SJSA1 (cell line): ENCODE measurements around the gene TEX35. TPM values are rescaled to one million over a fixed set of nuclear protein-coding genes. Genes with fewer than 3 reads are reported as not detected.
A peak's percentile ranks its signal among the peaks of the same experiment; 100 is the strongest.
"Not testable (repeated sequence)": the region's sequence is repeated elsewhere in the genome, so short reads cannot be mapped to it uniquely, and the experiment has no call there.

Source experiments
- DNase-seq, 2 experiments: peaks; one replicate each; pipeline ENCODE4 v3.0.0-alpha.2; 2015 to 2020; ENCODE audit warnings: low spot score in 2 of 2, low read depth in 1 of 2
- H3K27ac ChIP-seq: fragments of 250-450 bp; sonication (Bioruptor Pico); 2 replicates; pipeline ENCODE4 v1.5.1; 2020; ENCODE audit warnings: mild to moderate bottlenecking, moderate library complexity
- H3K27me3 ChIP-seq: fragments of 250-450 bp; sonication (Bioruptor Pico); replicated peaks from 2 replicates; pipeline ENCODE4 v1.5.1; 2020; ENCODE audit warnings: mild to moderate bottlenecking, moderate library complexity
- H3K36me3 ChIP-seq: fragments of 250-450 bp; sonication (Bioruptor Pico); 2 replicates; pipeline ENCODE4 v1.5.1; 2020; ENCODE audit warnings: mild to moderate bottlenecking
- H3K4me1 ChIP-seq: fragments of 250-450 bp; sonication (Bioruptor Pico); replicated peaks from 2 replicates; pipeline ENCODE4 v1.6.1; 2021; ENCODE audit warnings: mild to moderate bottlenecking
- H3K4me3 ChIP-seq: fragments of 250-450 bp; sonication (Bioruptor Pico); 2 replicates; pipeline ENCODE4 v1.5.1; 2020; ENCODE audit warnings: mild to moderate bottlenecking
- H3K9me3 ChIP-seq: fragments of 250-450 bp; sonication (Bioruptor Pico); replicated peaks from 2 replicates; pipeline ENCODE4 v1.5.1; 2020; ENCODE audit warnings: mild to moderate bottlenecking
- total RNA-seq: library from RNA; depleted of rRNA; stranded (reverse); fragments of >200 nt; shearing (Covaris generic); gene quantifications from 2 replicates; pipeline ENCODE4 v1.2.3, GENCODE V29; 2014

Gene TEX35
- total RNA-seq, 1 experiment from 2014 or later: not detected

DNA sequence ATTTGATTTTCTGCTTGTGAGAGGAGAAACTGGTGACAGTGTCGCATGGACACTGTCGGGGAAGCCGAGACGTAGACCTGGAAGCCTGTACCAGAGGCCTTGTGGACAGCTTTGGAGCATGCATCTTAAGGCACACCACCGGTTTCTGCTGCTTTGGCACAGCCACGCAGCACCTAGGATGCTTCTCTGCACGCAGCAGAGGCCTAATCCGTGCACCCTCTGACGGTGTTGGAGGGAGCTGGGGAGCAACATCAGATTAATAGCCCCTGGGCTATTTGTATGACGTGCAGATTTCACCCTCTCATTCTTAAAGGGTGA lies 30.3 kb downstream of the TEX35 start:
- peak overlapping the region; percentile 62 for H3K4me3 ChIP-seq
- no peak for DNase-seq
- H3K9me3 ChIP-seq: no peaks in the 10 kb centered on the region
- no peaks in the 10 kb centered on the region for H3K27me3 ChIP-seq
- peaks cover 21% of the 10 kb centered on the region for H3K36me3 ChIP-seq
- H3K27ac ChIP-seq: peak overlapping the region; percentile 59; the same call in 1 of the 2 replicates
- H3K4me1 ChIP-seq: peaks cover 32% of the 10 kb centered on the region

DNA sequence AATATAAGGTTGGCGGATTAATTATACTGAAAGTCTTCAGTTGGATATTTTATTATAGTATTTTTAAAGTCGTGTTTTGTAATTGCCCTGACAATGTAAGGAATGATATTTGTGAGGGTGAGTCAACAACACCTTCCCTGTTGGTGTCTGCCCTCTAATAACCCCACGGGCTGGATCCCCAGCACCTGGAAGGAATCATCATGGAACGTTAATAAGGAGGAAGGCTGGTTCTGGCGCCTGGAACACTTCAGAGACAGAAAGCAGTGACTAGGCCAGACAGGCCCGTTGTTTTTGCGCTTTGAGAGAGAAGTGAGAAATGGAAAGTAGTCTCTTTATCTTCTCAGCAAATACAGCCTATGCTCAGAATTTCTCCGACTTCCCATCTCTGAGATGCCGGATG lies 31.6 kb downstream of the TEX35 start:
- Histone ChIP-seq H3K4me3 (no peak overlapping the region), H3K27ac (no peak overlapping the region), H3K4me1 (peaks cover 24% of the 10 kb centered on the region), H3K9me3 (no peaks in the 10 kb centered on the region), H3K27me3 (no peaks in the 10 kb centered on the region), H3K36me3 (peaks cover 24% of the 10 kb centered on the region)
- no peak for DNase-seq

DNA sequence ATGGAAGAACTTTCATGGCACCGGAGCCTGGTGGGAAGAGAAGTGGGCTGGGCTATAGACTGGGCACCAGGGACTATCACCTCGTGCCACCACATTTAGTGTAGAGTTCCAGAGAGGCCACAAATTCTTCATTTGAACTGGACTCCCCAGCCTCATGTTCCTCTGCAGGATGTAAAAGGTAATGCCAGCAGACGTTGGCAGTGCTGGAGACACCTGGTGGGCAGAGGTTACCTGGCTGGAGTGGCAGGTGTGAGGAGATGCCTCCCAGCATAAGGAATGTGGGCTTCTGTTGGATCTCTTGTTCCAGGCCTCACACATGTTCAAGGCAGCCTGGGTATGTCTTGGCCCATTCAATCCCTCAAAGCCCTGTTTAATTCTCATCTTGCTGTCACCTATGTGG lies 35.2 kb downstream of the TEX35 start:
- Histone ChIP-seq H3K36me3 (peaks cover 32% of the 10 kb centered on the region), H3K27ac (no peak overlapping the region), H3K27me3 (no peaks in the 10 kb centered on the region), H3K4me1 (peaks cover 9% of the 10 kb centered on the region), H3K4me3 (no peak overlapping the region), H3K9me3 (no peaks in the 10 kb centered on the region)
- DNase-seq: no peak

DNA sequence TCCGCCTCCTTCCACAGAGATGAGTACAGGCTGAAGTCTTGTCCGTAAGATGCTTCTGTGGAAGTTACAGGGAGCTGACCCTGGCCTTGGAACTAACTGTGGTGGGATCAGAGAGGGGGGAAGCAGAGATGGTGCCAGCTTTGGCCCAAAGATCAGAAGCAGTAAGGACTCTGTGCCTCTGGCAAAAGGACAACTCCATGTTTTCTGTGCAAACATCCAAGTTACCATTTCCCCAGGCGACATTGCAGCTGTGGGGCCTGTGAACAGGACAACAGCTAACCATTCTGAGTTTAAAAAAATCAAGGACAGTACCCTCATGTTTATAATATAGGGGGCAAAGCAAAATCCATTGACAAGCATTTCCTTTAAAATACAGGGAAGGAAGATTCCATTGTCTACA lies 38.4 kb downstream of the TEX35 start:
- H3K27me3 ChIP-seq: no peaks in the 10 kb centered on the region
- H3K4me3 ChIP-seq: no peak overlapping the region
- peaks cover 3% of the 10 kb centered on the region; the same call in 1 of the 2 replicates for H3K9me3 ChIP-seq
- DNase-seq: peak in 1 of 2 experiments; percentile 8
- peaks cover 23% of the 10 kb centered on the region for H3K36me3 ChIP-seq
- H3K27ac ChIP-seq: no peak overlapping the region
- no peaks in the 10 kb centered on the region for H3K4me1 ChIP-seq

DNA sequence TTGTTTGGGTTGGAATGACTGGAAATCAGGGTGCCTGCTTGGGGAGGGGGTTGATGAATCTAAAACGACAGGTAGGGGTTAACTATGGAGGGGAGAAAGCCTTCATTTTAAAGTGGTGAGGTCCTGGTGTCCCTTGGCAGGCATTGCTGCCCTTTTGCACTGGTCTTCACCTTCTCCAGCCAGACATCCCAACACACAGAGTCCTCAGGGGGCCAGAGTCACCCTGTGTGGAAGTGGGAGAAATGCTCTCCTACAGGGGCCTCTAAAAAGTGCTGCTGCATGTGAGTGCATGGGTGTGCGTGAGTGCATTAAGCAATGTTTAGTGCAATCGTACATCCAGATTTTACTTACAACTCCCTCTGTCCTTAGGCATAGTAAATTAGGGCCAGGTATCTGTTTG lies 39.0 kb downstream of the TEX35 start:
- Histone ChIP-seq H3K9me3 (peaks cover 3% of the 10 kb centered on the region; the same call in 1 of the 2 replicates), H3K4me3 (no peak overlapping the region), H3K4me1 (no peaks in the 10 kb centered on the region), H3K36me3 (peaks cover 20% of the 10 kb centered on the region), H3K27ac (no peak overlapping the region), H3K27me3 (no peaks in the 10 kb centered on the region)
- DNase-seq: peak in 1 of 2 experiments; percentile 11

DNA sequence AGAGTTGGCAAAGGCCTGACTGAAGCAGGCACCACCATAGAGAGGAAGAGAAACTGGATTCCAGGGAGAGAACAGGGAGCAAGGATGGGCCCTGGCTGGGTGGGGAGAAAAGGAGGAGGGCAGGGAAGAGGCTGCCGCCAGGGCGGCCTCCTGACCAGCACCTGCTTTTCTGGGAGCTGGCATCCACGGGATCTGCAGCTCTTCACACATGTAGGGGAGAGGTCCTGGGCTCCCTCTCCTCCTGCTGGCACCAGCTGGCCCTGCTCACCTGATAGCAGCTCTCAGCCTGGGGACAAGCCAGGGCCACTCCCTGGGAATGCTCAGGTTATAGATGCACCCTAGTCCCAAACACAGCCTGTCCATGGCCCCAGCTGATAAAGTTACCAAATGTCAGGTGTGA lies 39.9 kb downstream of the TEX35 start:
- Histone ChIP-seq H3K27me3 (no peaks in the 10 kb centered on the region), H3K4me3 (no peak overlapping the region), H3K36me3 (peaks cover 11% of the 10 kb centered on the region), H3K27ac (no peak overlapping the region), H3K9me3 (peaks cover 3% of the 10 kb centered on the region; the same call in 1 of the 2 replicates), H3K4me1 (no peaks in the 10 kb centered on the region)
- peak in 1 of 2 experiments; percentile 30 for DNase-seq

DNA sequence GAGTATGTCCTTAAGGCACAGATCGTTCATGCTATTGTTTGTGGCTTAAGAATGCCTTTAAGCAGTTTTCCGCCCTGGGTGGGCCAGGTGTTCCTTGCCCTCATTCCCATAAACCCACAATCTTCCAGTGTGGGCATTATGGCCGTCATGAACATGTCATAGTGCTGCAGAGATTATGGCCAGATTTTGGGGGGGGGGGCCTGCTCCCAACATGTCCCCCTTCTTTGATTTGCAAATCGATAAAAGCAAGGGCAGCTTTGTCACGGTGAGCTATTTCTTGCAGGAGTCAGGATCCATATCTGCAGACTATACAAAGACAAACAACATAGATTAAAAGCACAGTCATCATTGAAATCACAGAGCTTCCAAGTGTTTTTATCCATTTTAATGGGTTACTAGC lies 41.4 kb downstream of the TEX35 start:
- H3K4me3 ChIP-seq, H3K27ac ChIP-seq, H3K36me3 ChIP-seq, H3K27me3 ChIP-seq, H3K4me1 ChIP-seq, H3K9me3 ChIP-seq: not testable (repeated sequence)
- peak in 1 of 2 experiments; percentile 16 for DNase-seq

DNA sequence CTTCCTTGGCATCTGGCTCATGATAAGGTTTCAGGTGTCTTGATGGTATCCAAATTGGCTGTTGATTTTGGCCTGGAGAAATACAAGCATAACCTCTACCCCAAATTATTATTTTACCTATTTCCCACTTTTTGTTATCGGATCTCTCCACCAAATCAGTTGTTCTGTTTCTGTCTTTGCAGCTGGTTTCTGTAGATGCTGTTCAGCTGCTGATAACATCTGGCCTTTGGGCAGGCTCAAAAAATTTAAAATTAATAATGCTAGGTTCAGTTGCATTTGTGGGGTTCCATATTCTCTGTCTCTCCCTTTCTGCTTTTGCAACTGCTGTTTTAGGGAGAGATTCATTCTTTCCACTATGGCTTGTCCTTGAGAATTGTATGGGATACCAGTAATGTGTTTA lies 42.7 kb downstream of the TEX35 start:
- not testable (repeated sequence) for H3K9me3 ChIP-seq, DNase-seq, H3K36me3 ChIP-seq, H3K4me3 ChIP-seq, H3K4me1 ChIP-seq, H3K27me3 ChIP-seq, H3K27ac ChIP-seq

DNA sequence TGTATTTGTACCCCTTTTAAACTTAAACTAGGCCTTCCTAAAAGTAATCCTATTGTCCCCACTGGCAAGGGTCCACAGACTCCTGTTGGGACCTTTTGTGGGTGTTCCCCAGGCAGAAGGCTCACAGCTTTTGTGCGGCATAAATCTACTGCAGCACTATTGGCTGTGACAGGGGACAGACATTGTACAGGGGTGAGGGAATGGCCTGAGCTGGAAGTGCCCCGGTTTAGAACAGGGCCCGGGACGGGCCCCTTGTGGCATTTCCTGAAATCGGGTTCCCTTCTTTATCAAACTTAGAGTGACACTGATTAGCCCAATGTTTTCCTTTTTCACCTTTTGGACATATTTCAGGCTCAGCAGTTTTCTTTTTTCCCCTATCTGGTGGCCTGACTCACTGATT lies 45.9 kb downstream of the TEX35 start:
- not testable (repeated sequence) for H3K27me3 ChIP-seq, H3K4me3 ChIP-seq, H3K9me3 ChIP-seq, H3K36me3 ChIP-seq, H3K27ac ChIP-seq, H3K4me1 ChIP-seq
- DNase-seq: peak in 1 of 2 experiments; percentile 24

DNA sequence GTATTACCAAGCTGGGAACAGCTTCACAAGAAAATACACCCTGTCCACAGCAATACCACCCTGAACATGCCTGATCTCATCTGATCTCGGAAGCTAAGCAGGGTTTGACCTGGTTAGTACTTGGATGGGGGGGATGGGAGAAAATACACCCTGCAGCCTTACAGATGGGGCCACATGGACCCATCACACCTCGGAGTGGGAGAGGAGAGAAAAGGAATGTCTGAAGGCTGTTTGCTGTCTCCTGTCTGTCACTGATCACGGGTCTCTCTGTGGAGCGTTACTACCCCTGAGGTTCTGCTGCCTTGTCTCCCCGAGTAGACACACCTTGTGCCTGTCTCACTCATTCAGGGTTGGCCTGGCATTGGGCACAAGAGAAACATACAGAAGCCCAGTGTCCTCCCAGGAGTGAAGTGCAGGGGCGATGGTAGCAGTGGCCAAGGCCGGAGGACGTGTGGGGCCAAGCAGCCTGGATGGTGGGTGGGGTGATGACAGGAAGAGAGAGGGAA lies 48.0 kb downstream of the TEX35 start:
- Histone ChIP-seq H3K9me3 (no peaks in the 10 kb centered on the region), H3K36me3 (no peaks in the 10 kb centered on the region), H3K27ac (no peak overlapping the region), H3K4me3 (no peak overlapping the region), H3K4me1 (peaks cover 4% of the 10 kb centered on the region), H3K27me3 (0 out of 2 replicates have a peak, but pooled peaks cover 4% of the 10 kb centered on the region)
- DNase-seq: peak in 1 of 2 experiments; percentile 33

DNA sequence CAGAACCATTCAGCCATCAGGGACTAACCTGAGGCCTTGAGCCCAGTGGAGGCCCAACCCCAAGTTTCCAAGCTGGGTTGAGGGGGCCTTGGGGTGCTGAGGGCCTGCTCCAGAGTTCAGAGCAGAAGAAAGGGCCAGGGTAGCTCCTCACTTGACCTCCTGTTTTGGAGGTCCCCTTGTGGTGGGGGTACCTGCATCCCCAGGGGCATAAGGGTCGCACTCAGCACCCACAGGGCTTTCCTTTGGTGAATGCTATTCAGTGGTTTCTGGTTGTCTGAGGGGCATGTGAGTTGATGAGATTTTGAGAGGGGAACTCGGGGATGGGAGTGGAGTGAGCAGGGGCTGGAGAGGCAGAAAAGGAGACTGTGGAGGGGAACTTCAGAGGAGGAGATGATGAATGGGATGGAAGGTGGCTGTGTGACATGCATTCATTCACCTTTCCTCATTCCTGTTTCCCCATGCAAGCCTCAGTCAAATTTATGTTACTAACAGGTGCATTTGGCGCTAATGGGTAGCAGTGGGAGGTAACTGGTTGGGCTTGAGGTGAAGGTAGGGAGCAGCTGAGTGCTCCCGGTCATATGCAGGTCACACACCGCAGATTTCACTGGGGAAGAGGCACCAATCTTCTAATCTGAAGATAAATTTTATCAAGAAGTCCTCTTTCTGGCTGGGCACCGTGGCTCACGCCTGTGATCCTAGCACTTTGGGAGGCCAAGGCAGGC lies 50.4 kb downstream of the TEX35 start:
- no peak for DNase-seq
- Histone ChIP-seq H3K4me1 (peaks cover 4% of the 10 kb centered on the region), H3K4me3 (no peak overlapping the region), H3K9me3 (no peaks in the 10 kb centered on the region; the same call in 1 of the 2 replicates), H3K27me3 (0 out of 2 replicates have a peak, but pooled peaks cover 4% of the 10 kb centered on the region), H3K36me3 (no peaks in the 10 kb centered on the region), H3K27ac (no peak overlapping the region)

DNA sequence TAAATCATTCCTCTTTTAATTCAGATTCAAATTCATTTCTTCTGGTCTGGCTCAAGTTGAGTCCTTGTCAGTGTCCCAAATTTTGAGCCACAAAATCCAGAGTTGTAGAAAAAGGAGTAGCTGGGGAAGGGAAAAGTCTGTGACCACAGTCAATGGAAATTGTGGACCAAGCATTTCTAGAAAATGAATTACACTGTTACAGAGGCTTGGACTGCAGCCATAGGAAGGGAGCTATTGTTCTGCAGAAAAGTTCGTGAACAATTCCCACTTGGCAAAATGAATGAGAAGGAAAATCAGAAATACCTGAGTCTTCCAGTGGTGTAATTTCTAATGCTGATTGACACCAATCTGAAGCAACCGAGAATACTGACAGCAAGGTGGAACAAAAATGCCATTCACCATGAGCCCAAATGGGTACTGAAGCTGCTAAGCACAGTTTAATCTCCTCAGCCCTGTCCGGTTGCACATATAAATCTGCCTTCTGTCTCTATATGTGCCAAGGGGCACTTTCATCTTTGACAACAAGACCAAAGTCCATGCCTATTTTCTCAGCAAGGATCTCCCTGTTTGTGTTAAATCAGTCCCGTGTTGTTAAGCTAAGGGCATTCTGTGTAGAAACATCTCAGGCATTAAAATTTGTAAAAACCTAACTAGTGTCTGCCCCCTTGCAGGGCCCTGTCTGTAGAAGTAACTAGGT lies 51.3 kb downstream of the TEX35 start:
- peak in 1 of 2 experiments; percentile 18 for DNase-seq

DNA sequence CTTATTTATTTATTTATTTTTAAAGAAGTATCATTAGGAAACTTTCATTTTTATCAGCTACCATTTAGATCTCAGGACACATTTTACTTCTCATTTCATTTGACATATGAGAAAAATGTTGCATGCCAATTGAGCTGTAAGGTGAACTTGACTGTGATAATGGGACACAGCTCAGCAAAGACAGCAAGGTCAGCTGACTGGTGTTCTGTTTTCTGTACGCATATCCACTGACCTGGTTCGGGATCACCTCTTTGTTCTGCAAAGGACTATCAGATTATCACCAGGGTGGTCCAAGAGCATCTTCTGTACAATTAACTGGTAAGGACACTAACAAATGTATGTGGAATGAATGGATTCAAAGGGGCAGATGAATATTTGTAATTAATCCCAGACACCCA lies 51.9 kb downstream of the TEX35 start:
- Histone ChIP-seq H3K9me3 (no peaks in the 10 kb centered on the region; the same call in 1 of the 2 replicates), H3K4me1 (peaks cover 4% of the 10 kb centered on the region), H3K27me3 (0 out of 2 replicates have a peak, but pooled peaks cover 4% of the 10 kb centered on the region), H3K36me3 (no peaks in the 10 kb centered on the region), H3K27ac (no peak overlapping the region), H3K4me3 (no peak overlapping the region)
- DNase-seq: no peak

More for the DNA sequence above, 51.3 kb downstream of the TEX35 start:
- H3K27me3 ChIP-seq: 0 out of 2 replicates have a peak, but pooled peaks cover 4% of the 10 kb centered on the region
- H3K27ac ChIP-seq: no peak overlapping the region
- no peaks in the 10 kb centered on the region for H3K36me3 ChIP-seq
- peaks cover 4% of the 10 kb centered on the region for H3K4me1 ChIP-seq
- no peak overlapping the region for H3K4me3 ChIP-seq
- H3K9me3 ChIP-seq: no peaks in the 10 kb centered on the region; the same call in 1 of the 2 replicates

DNA sequence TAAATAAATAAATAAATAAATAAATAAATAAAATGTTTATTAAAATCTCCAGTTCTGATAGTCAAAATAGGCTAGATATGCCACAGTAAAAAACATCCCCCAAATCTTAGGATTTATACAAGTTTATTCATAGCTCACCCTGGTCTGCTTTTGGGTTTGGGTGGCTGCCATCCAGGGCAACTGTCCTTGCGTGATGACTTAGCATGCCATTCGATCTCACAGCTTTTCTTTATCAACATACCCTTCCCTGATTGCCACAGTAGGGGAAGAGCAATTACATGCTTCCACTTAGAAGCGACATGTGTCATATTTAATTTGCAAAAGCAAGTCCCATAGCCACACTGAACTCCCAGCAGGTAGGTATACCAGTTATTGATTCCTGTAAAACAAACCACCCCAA lies 52.7 kb downstream of the TEX35 start:
- Histone ChIP-seq H3K27me3 (0 out of 2 replicates have a peak, but pooled peaks cover 4% of the 10 kb centered on the region), H3K9me3 (no peaks in the 10 kb centered on the region; the same call in 1 of the 2 replicates), H3K36me3 (no peaks in the 10 kb centered on the region), H3K4me1 (peaks cover 4% of the 10 kb centered on the region), H3K27ac (no peak overlapping the region), H3K4me3 (no peak overlapping the region)
- no peak for DNase-seq
